Measurements from ENCODE around the gene SEPTIN10.

GRCh38 chr2:109542384-109542783, 71.4 kb downstream of the SEPTIN10 start:
- TF ChIP-seq POLR2AphosphoS5 (IDR thresholded peaks at IDR 0.05) (no peak), POLR2A (IDR thresholded peaks at IDR 0.05) (no peak), CTCF (IDR thresholded peaks at IDR 0.05) (no peak)

Data from sigmoid colon (tissue), 4 donors.